ENCODE results near the gene KLLN.
"Not testable (repeated sequence)": the region's sequence is repeated elsewhere in the genome, so short reads cannot be mapped to it uniquely, and the experiment has no call there.

- TF ChIP-seq CTCF, POLR2A, POLR2AphosphoS5 (IDR thresholded peaks at IDR 0.05): not testable (repeated sequence)
Measured at GRCh38 chr10:87829051-87829450, 34.3 kb downstream of the KLLN start.

Data from transverse colon (tissue), 4 donors.